OCI-LY1 (cell line): ENCODE measurements around the gene GNAO1.

Source experiments
- CTCF ChIP-seq: fragments of 200-600 bp; sonication (generic), shearing (Covaris generic); IDR thresholded peaks from 2 replicates; pipeline ENCODE4 v1.5.1; 2017; ENCODE audit warnings: mild to moderate bottlenecking, antibody characterized with exemption, low read length, moderate library complexity, mixed read lengths
- EZH2 ChIP-seq: fragments of 200-600 bp; sonication (generic), shearing (Covaris generic); IDR thresholded peaks from 2 replicates; pipeline ENCODE4 v1.8.0; 2017; ENCODE audit warnings: borderline replicate concordance, mixed run types, mild to moderate bottlenecking, antibody characterized with exemption, low read length, moderate library complexity, mixed read lengths

GRCh38 chr16:56294014-56294413, 102.7 kb downstream of the GNAO1 start:
- TF ChIP-seq EZH2 (no peak), CTCF (no peak)
